HEK293 (cell line): Measurements from ENCODE around the gene DNAJC22.

ENCODE experiments used
- EGR2 ChIP-seq: fragments of 450-650 bp; formaldehyde crosslinking; IDR thresholded peaks from 2 replicates; pipeline ENCODE4 v1.5.1; 2016; ENCODE audit warnings: low read depth, missing biosample characterization, missing genetic modification characterization
- GLI4 ChIP-seq: fragments of 450-650 bp; formaldehyde crosslinking; IDR thresholded peaks from 2 replicates; pipeline ENCODE4 v1.5.1; 2016; ENCODE audit warnings: missing biosample characterization, missing genetic modification characterization
- GLIS1 ChIP-seq: fragments of 450-650 bp; formaldehyde crosslinking; IDR thresholded peaks from 2 replicates; pipeline ENCODE4 v1.5.1; 2016; ENCODE audit warnings: missing biosample characterization, missing genetic modification characterization
- IKZF3 ChIP-seq: fragments of 450-650 bp; IDR thresholded peaks from 2 replicates; pipeline ENCODE4 v1.5.0; 2018; ENCODE audit warnings: missing biosample characterization, mild to moderate bottlenecking, missing genetic modification characterization, moderate library complexity
- KLF16 ChIP-seq: fragments of 450-650 bp; formaldehyde crosslinking; IDR thresholded peaks from 2 replicates; pipeline ENCODE4 v1.5.1; 2017; ENCODE audit warnings: missing biosample characterization, missing genetic modification characterization
- KLF8 ChIP-seq: fragments of 450-650 bp; formaldehyde crosslinking; IDR thresholded peaks from 2 replicates; pipeline ENCODE4 v1.5.1; 2016; ENCODE audit warnings: missing biosample characterization, missing genetic modification characterization
- MEIS1 ChIP-seq: sonication (generic); formaldehyde crosslinking; IDR thresholded peaks from 2 replicates; pipeline ENCODE4 v1.8.1; 2022; ENCODE audit warnings: missing genetic modification reagents, mild to moderate bottlenecking, borderline replicate concordance
- MZF1 ChIP-seq: fragments of 450-650 bp; formaldehyde crosslinking; IDR thresholded peaks from 2 replicates; pipeline ENCODE4 v1.5.1; 2017; ENCODE audit warnings: missing biosample characterization, missing genetic modification characterization, borderline replicate concordance
- SP7 ChIP-seq: fragments of 450-650 bp; formaldehyde crosslinking; IDR thresholded peaks from 2 replicates; pipeline ENCODE4 v1.5.1; 2016; ENCODE audit warnings: missing biosample characterization, missing genetic modification characterization
- YY1 ChIP-seq: fragments of 450-650 bp; formaldehyde crosslinking; IDR thresholded peaks from 2 replicates; pipeline ENCODE4 v1.5.1; 2018; ENCODE audit warnings: missing biosample characterization, missing genetic modification characterization
- ZBTB1 ChIP-seq: fragments of 450-650 bp; formaldehyde crosslinking; IDR thresholded peaks from 2 replicates; pipeline ENCODE4 v1.5.1; 2016; ENCODE audit warnings: missing biosample characterization, missing genetic modification characterization
- ZBTB11 ChIP-seq: fragments of 450-650 bp; formaldehyde crosslinking; conservative IDR thresholded peaks from 2 replicates; pipeline ENCODE4 v1.5.1; 2016; ENCODE audit warnings: low read depth, missing biosample characterization, missing genetic modification characterization
- ZBTB17 ChIP-seq: fragments of 450-650 bp; formaldehyde crosslinking; IDR thresholded peaks from 2 replicates; pipeline ENCODE4 v1.5.1; 2016; ENCODE audit warnings: missing biosample characterization, missing genetic modification characterization
- ZBTB44 ChIP-seq: fragments of 450-650 bp; IDR thresholded peaks from 2 replicates; pipeline ENCODE4 v1.5.1; 2018; ENCODE audit warnings: missing biosample characterization, mild to moderate bottlenecking, missing genetic modification characterization
- ZFHX2 ChIP-seq: fragments of 450-650 bp; formaldehyde crosslinking; conservative IDR thresholded peaks from 2 replicates; pipeline ENCODE4 v1.5.1; 2016; ENCODE audit warnings: missing biosample characterization, missing genetic modification characterization
- ZFP37 ChIP-seq: fragments of 450-650 bp; formaldehyde crosslinking; IDR thresholded peaks from 2 replicates; pipeline ENCODE4 v1.5.1; 2016; ENCODE audit warnings: missing biosample characterization, missing genetic modification characterization
- ZFP69B ChIP-seq: fragments of 450-650 bp; formaldehyde crosslinking; IDR thresholded peaks from 2 replicates; pipeline ENCODE4 v1.5.1; 2016; ENCODE audit warnings: missing biosample characterization, missing genetic modification characterization
- ZIC2 ChIP-seq: fragments of 450-650 bp; formaldehyde crosslinking; IDR thresholded peaks from 2 replicates; pipeline ENCODE4 v1.5.1; 2016; ENCODE audit warnings: missing biosample characterization, missing genetic modification characterization
- ZNF221 ChIP-seq: fragments of 450-650 bp; formaldehyde crosslinking; IDR thresholded peaks from 2 replicates; pipeline ENCODE4 v1.5.1; 2017; ENCODE audit warnings: missing biosample characterization, missing genetic modification characterization, borderline replicate concordance
- ZNF350 ChIP-seq: fragments of 450-650 bp; formaldehyde crosslinking; IDR thresholded peaks from 2 replicates; pipeline ENCODE4 v1.5.0; 2017; ENCODE audit warnings: missing biosample characterization, mild to moderate bottlenecking, missing genetic modification characterization
- ZNF366 ChIP-seq: fragments of 450-650 bp; formaldehyde crosslinking; conservative IDR thresholded peaks from 2 replicates; pipeline ENCODE4 v1.5.1; 2016; ENCODE audit warnings: missing biosample characterization, missing genetic modification characterization
- ZNF449 ChIP-seq: fragments of 450-650 bp; formaldehyde crosslinking; IDR thresholded peaks from 2 replicates; pipeline ENCODE4 v1.5.1; 2017; ENCODE audit warnings: missing biosample characterization, mild to moderate bottlenecking, missing genetic modification characterization, moderate library complexity
- ZNF473 ChIP-seq: fragments of 450-650 bp; formaldehyde crosslinking; IDR thresholded peaks from 2 replicates; pipeline ENCODE4 v1.5.1; 2017; ENCODE audit warnings: missing biosample characterization, missing genetic modification characterization
- ZNF501 ChIP-seq: fragments of 450-650 bp; formaldehyde crosslinking; IDR thresholded peaks from 2 replicates; pipeline ENCODE4 v1.5.1; 2016; ENCODE audit warnings: missing biosample characterization, missing genetic modification characterization
- ZNF530 ChIP-seq: fragments of 450-650 bp; formaldehyde crosslinking; IDR thresholded peaks from 2 replicates; pipeline ENCODE4 v1.5.1; 2016; ENCODE audit warnings: low read depth, missing biosample characterization, missing genetic modification characterization
- ZNF596 ChIP-seq: fragments of 450-650 bp; IDR thresholded peaks from 2 replicates; pipeline ENCODE4 v1.5.0; 2018; ENCODE audit warnings: missing biosample characterization, mild to moderate bottlenecking, missing genetic modification characterization, moderate library complexity
- ZNF600 ChIP-seq: fragments of 450-650 bp; formaldehyde crosslinking; IDR thresholded peaks from 2 replicates; pipeline ENCODE4 v1.5.1; 2016; ENCODE audit warnings: missing biosample characterization, missing genetic modification characterization
- ZNF670 ChIP-seq: fragments of 450-650 bp; formaldehyde crosslinking; IDR thresholded peaks from 2 replicates; pipeline ENCODE4 v1.5.1; 2016; ENCODE audit warnings: missing biosample characterization, missing genetic modification characterization, low read depth
- TF ChIP-seq, protein P1 (sequence below): fragments of 450-650 bp; formaldehyde crosslinking; IDR thresholded peaks from 2 replicates; pipeline ENCODE4 v1.5.1; 2016; ENCODE audit warnings: missing biosample characterization, missing genetic modification characterization
- TF ChIP-seq, protein P2 (sequence below): fragments of 450-650 bp; formaldehyde crosslinking; IDR thresholded peaks from 2 replicates; pipeline ENCODE4 v1.5.0; 2017; ENCODE audit warnings: missing biosample characterization, missing genetic modification characterization, borderline replicate concordance

DNAJC22 gene

DNA sequence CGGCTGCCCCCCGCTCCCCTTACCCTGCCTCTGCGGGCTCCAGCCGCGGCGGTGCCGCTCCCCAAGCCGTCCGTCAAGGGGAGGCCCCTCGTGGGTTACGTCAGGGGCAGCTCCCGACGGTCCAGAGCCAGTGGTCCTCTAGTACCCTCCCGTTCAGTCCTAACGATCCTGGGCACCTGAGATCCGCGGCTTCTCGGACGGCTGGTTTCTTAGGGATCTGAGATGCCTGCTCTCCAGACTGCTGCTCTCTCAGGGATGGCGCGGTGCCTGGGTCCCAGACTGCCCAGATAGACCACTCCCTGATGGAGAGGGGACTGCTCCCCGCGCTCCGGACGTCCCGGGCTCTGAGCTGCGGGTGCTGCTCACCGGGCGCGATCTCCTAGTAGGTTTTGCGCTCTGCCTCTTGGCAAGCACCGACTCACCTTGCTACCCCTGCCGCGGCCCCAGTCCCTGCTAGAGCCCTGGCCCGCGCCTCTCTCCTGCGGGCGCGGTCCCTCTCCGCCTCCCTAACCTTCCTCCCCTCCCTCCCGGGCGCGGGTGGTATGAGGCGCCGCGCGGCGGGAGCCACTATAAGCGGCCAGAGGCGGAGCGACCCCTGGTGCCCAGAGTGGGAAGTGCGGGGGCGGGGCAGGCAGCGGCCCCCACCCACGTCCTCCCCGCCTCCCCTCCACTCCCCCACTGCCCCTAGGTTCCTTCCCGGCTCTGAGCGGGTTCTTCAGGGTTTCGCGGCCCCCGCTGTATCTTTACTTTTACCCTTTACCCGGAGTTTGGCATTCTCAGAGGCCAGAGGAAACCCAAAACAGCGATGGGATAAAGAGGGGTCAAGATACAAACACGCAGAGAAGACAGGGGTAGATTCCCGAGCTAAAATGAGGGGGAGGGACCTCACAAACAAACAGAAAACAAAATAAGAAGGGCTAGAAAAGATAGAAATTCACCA is 9.8 kb upstream of the DNAJC22 start, which contains the start of gene C1QL4 (continued):
- peak; percentile 78 for TF ChIP-seq ZIC2 (tag by site-specific recombination)
- no peak for TF ChIP-seq ZBTB44 (tag by site-specific recombination)
- TF ChIP-seq GLIS1 (tag by site-specific recombination) = peak; percentile 94
- TF ChIP-seq ZFHX2 (tag by site-specific recombination) = peak; percentile 96
- peak; percentile 45; the same call in 1 of the 2 replicates for TF ChIP-seq ZNF501 (tag by site-specific recombination)
- no peak for TF ChIP-seq ZNF473 (tag by site-specific recombination)
- TF ChIP-seq SP7 (tag by site-specific recombination) = peak; percentile 67
- TF ChIP-seq EGR2 (tag by site-specific recombination) = peak; percentile 94
- peak; percentile 90 for TF ChIP-seq KLF8 (tag by site-specific recombination)
- TF ChIP-seq ZFP37 (tag by site-specific recombination) = 0 out of 2 replicates have a peak, but pooled peaks have one; percentile 60
- no peak for TF ChIP-seq GLI4 (tag by site-specific recombination)
- TF ChIP-seq ZFP69B (tag by site-specific recombination) = peak; percentile 20; the same call in 1 of the 2 replicates
- TF ChIP-seq YY1 (tag by site-specific recombination) = no peak
- peak; percentile 62 for TF ChIP-seq ZNF366 (tag by site-specific recombination)
- no peak for TF ChIP-seq MEIS1 (CRISPR knock-in tag)
- peak; percentile 91 for TF ChIP-seq KLF16 (tag by site-specific recombination)
- TF ChIP-seq ZNF449 (tag by site-specific recombination) = no peak
- TF ChIP-seq ZBTB1 (tag by site-specific recombination) = no peak
- TF ChIP-seq IKZF3 (tag by site-specific recombination) = 0 out of 2 replicates have a peak, but pooled peaks have one; percentile 36
- TF ChIP-seq ZBTB11 (tag by site-specific recombination) = no peak
- TF ChIP-seq ZNF221 (tag by site-specific recombination) = no peak
- no peak; the same call in 1 of the 2 replicates for TF ChIP-seq ZBTB17 (tag by site-specific recombination)
- TF ChIP-seq ZNF596 (tag by site-specific recombination) = no peak
- no peak for TF ChIP-seq ZNF350
- TF ChIP-seq, protein P1, sequence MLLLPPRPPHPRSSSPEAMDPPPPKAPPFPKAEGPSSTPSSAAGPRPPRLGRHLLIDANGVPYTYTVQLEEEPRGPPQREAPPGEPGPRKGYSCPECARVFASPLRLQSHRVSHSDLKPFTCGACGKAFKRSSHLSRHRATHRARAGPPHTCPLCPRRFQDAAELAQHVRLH (tag by site-specific recombination) = no peak
- TF ChIP-seq MZF1 = no peak
- no peak for TF ChIP-seq ZNF530 (tag by site-specific recombination)
- TF ChIP-seq ZNF600 (tag by site-specific recombination) = peak; percentile 94
- no peak for TF ChIP-seq ZNF670
- TF ChIP-seq, protein P2, sequence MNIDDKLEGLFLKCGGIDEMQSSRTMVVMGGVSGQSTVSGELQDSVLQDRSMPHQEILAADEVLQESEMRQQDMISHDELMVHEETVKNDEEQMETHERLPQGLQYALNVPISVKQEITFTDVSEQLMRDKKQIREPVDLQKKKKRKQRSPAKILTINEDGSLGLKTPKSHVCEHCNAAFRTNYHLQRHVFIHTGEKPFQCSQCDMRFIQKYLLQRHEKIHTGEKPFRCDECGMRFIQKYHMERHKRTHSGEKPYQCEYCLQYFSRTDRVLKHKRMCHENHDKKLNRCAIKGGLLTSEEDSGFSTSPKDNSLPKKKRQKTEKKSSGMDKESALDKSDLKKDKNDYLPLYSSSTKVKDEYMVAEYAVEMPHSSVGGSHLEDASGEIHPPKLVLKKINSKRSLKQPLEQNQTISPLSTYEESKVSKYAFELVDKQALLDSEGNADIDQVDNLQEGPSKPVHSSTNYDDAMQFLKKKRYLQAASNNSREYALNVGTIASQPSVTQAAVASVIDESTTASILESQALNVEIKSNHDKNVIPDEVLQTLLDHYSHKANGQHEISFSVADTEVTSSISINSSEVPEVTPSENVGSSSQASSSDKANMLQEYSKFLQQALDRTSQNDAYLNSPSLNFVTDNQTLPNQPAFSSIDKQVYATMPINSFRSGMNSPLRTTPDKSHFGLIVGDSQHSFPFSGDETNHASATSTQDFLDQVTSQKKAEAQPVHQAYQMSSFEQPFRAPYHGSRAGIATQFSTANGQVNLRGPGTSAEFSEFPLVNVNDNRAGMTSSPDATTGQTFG (tag by site-specific recombination) = no peak
